ENCODE results near the gene EFNB3.

EFNB3 gene

GRCh38 chr17:7673239-7673638 is 31.8 kb upstream of the EFNB3 start:
- peak; percentile 33 for DNase-seq
- H3K27ac Mint-ChIP-seq = no peak overlapping the region
- no peak overlapping the region for H3K4me3 Mint-ChIP-seq
- TF ChIP-seq CTCF (IDR thresholded peaks at IDR 0.05) = peak; percentile 34
- H3K36me3 Mint-ChIP-seq (ENCODE audit: low read depth) = peaks cover 75% of the 10 kb centered on the region
- H3K9me3 Mint-ChIP-seq = peaks cover 12% of the 10 kb centered on the region
- H3K4me1 Mint-ChIP-seq = peaks cover 6% of the 10 kb centered on the region
- peaks cover 5% of the 10 kb centered on the region for H3K27me3 Mint-ChIP-seq (ENCODE audit: low read depth, poor library complexity)

GRCh38 chr17:7674934-7675333 is 30.1 kb upstream of the EFNB3 start:
- peaks cover 65% of the 10 kb centered on the region for H3K36me3 Mint-ChIP-seq (ENCODE audit: low read depth)

GRCh38 chr17:7676533-7676932 is 28.5 kb upstream of the EFNB3 start:
- peaks cover 6% of the 10 kb centered on the region for H3K4me1 Mint-ChIP-seq
- no peak for DNase-seq
- H3K4me3 Mint-ChIP-seq = no peak overlapping the region
- H3K27ac Mint-ChIP-seq = no peak overlapping the region
- peaks cover 12% of the 10 kb centered on the region for H3K9me3 Mint-ChIP-seq
- peaks cover 5% of the 10 kb centered on the region for H3K27me3 Mint-ChIP-seq (ENCODE audit: low read depth, poor library complexity)
- H3K36me3 Mint-ChIP-seq (ENCODE audit: low read depth) = peaks cover 52% of the 10 kb centered on the region
- TF ChIP-seq CTCF (IDR thresholded peaks at IDR 0.05) = no peak

More at GRCh38 chr17:7674934-7675333, 30.1 kb upstream of the EFNB3 start:
- Mint-ChIP-seq H3K27me3 (ENCODE audit: low read depth, poor library complexity) (peaks cover 5% of the 10 kb centered on the region), H3K4me1 (peaks cover 6% of the 10 kb centered on the region), H3K27ac (no peak overlapping the region), H3K4me3 (no peak overlapping the region), H3K9me3 (peaks cover 12% of the 10 kb centered on the region)
- DNase-seq = no peak
- no peak for TF ChIP-seq CTCF (IDR thresholded peaks at IDR 0.05)

- Mint-ChIP-seq H3K36me3 (ENCODE audit: low read depth) (peaks cover 47% of the 10 kb centered on the region), H3K4me1 (peaks cover 6% of the 10 kb centered on the region)
Observed at GRCh38 chr17:7677388-7678067, 27.5 kb upstream of the EFNB3 start.

GRCh38 chr17:7684851-7685532 is 20.0 kb upstream of the EFNB3 start:
- H3K9me3 Mint-ChIP-seq = no peaks in the 10 kb centered on the region
- peaks cover 37% of the 10 kb centered on the region for H3K4me1 Mint-ChIP-seq
- peaks cover 18% of the 10 kb centered on the region for H3K36me3 Mint-ChIP-seq (ENCODE audit: low read depth)
- H3K4me3 Mint-ChIP-seq = peak overlapping the region; percentile 96
- no peaks in the 10 kb centered on the region for H3K27me3 Mint-ChIP-seq (ENCODE audit: low read depth, poor library complexity)
- H3K27ac Mint-ChIP-seq = peak overlapping the region; percentile 100
- DNase-seq = no peak
- TF ChIP-seq CTCF (IDR thresholded peaks at IDR 0.05) = no peak

More at GRCh38 chr17:7677388-7678067, 27.5 kb upstream of the EFNB3 start:
- H3K27ac Mint-ChIP-seq = no peak overlapping the region
- no peak overlapping the region for H3K4me3 Mint-ChIP-seq
- peaks cover 12% of the 10 kb centered on the region for H3K9me3 Mint-ChIP-seq
- DNase-seq = no peak
- TF ChIP-seq CTCF (IDR thresholded peaks at IDR 0.05) = no peak
- H3K27me3 Mint-ChIP-seq (ENCODE audit: low read depth, poor library complexity) = peaks cover 5% of the 10 kb centered on the region
